NCI-H1092 (cell line): ENCODE measurements around the gene FANCL.
"Not testable (repeated sequence)": the region's sequence is repeated elsewhere in the genome, so short reads cannot be mapped to it uniquely, and the experiment has no call there.

Experiments used
- DNase-seq: peaks from one replicate; lab custom pipeline; 2025; lab: John Stamatoyannopoulos, UW

FANCL gene

DNA sequence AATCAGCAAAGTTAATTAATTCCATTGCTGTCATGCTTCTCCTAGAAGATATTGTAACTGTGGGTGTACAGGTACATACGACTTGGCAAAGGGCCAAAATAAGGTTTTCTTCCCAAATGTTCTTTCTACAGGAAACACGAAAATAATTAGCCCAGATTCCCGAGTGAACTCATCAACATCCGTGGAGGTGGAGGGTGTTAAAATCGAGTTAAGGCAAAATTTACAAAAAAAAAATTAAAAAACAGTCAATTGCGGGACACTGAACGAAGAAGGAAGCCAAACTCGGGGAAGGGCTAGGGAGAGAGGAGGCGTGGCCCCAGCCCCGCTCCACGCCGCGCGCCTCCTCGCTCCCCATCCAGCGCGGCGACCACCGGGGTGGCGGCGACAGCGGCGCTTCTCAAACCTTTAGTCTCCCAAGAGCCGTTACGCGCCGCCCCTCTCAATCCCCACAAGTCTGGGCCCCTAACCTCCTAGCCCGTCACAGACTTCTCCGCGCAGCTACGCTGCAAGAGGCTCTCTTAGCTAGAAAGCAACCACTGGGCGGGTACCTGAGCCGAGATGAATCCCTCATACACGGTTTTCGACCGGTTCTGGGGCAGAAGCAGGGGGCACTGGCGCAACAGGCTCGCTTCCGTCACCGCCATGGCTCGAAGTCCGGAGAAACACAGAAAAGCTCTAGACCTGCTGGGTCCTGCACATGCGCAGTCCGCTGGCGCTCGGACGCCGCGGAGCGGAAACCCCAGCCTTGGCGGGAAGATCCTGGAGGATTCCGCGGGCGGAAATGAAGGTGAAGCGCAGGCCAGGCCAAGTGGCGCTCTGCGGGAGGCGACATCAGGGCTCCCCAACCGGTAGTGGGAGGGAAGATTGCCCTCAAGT, at the start of gene FANCL:
TSS of gene FANCL (minus strand) at position 656 of the 876 bp plus-strand sequence. CDS start at position 644, 12 bp downstream.
- DNase-seq, result peak; percentile 86

DNA sequence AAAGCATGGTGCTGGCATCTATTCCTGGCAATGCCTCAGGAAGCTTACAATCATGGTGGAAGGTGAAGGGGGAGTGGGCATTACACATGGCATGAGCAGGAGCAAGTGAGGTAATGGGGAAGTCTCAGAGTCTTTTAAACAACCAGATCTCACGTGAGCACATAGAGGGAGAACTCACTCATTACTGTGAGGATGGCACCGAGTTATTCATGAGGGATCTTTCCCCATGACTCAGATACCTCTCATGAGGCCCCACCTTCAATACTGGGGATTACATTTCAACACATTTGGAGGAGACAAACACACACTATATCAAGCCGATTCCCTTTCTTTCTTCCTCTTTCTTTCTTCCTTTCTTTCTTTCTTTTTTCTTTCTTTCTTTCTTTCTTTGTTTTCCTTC, 47.9 kb upstream of the FANCL start:
- no peak for DNase-seq

DNA sequence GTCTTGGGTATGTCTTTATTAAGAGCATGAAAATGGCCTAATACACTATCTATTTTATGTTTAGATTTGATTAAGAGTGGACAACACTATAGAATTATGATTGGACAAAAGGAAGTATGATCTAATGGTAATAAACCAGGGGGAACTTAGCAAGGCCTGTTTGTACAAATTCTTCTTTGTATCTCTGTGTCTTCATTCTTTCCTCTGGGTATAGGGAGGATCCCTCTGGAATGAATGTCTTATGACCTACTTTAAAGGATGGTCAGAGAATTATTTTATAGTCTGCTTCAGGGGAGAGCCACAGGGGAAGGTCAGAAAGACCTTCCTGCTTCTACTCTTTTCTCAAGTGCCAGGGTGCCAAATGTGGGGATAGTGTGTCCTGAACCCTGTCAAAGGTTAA, 42.8 kb upstream of the FANCL start:
- DNase-seq, result no peak

DNA sequence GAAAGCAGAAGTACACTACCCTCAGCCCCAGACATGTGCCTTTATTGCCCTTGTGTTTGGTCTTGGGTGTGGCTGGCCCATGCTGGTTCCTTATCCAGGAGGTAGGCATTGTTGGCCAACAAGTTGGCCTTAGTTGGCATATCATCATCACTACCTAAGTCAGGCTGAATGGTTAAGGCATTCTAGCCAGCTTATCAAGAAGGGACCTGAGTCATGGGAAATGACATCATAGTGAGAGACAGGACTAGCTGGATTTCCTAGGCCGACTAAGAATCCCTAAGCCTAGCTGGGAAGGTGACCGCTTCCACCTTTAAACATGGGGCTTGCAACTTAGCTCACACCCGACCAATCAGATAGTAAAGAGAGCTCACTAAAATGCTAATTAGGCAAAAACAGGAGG, 34.0 kb upstream of the FANCL start:
- DNase-seq, result not testable (repeated sequence)

DNA sequence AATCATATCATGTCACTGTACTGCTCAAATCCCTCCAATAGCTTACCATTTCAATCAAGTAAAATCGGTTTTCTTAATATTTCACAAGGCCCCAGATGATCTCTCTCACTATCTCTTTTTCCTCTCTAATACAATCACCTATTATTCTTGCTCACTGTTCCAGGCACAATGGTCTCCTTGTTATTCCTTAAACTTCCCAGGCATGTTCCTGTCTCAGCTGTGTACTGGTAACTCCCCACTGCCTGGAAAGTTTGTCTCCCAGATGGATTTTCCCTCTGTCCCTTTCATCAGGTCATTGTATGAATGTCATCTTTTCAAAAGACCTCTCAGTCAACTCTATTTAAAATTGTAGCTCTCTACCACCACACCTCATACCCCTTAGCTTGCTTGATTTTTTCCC, 30.7 kb upstream of the FANCL start:
- no peak for DNase-seq

DNA sequence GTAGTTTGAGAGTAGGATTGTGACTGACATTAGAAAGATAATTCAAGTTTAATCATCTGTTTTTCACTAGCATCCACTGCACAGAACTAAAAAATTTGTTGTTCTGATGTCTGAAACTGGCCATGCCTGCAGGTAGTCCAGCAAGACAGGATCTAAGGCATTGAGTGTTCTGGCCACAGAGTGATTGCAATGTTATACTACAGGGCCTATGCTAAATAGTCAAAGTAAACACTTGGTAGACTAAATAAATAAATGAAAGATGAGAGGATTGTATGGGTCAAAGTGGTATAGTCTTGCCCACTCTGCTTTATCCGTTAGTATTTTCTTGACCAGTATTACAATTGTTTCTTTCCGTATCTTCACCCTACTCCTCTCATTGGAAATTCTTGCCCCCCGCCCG, 27.6 kb upstream of the FANCL start:
- DNase-seq, result no peak

DNA sequence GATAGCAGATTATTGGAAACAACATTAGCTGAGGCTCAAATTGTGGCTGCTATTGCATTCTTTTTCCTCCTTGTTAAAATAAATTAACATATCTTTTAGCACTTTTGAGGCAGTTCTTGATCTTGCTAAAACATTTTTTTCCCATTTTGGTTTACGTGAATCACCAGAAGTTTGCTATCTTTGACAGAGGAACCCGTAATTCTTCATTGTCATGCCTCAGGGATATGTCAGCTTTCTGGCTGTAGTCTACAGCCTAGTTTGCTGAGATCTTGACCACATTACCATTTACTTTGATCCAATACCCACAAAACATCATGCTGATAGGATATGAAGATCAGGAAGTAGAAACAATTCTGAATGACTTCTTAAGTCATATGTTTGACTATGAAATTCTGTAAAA, 25.1 kb upstream of the FANCL start:
- DNase-seq, result no peak

DNA sequence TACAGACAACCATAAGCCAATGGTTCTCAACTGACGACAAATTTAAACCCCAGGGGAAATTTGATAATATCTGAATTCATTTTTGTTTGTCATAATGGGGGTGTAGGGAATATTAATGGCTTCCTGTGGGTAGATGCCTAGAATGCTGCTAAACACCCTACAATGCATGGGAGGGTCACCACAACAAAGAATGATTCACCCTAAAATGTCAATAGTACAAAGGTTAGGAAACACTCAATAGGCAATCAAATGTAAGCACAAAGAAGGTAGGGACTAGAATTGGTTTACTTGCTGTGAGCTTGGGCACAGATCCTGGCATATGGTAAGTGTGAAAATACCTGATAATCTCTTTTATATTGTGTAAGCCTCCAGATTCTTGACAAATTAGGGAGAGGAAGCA, 20.1 kb upstream of the FANCL start:
- DNase-seq, result no peak

DNA sequence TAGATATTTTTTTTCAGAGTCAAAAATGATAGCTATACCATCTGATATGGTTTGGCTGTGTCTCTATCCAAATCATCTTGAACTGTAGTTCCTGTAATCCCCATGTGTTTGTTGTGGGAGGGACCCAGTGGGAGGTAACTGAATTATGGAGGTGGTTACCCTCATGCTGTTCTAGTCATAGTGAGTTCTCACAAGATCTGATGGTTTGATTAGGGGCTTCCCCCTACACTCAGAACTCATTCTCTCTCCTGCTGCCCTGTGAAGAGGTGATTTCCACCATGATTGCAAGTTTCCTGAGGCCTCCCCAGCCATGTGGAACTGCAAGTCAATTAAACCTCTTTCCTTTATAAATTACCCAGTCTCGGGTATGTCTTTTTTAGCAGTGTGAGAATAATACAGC, 17.3 kb upstream of the FANCL start:
- DNase-seq, result not testable (repeated sequence)

DNA sequence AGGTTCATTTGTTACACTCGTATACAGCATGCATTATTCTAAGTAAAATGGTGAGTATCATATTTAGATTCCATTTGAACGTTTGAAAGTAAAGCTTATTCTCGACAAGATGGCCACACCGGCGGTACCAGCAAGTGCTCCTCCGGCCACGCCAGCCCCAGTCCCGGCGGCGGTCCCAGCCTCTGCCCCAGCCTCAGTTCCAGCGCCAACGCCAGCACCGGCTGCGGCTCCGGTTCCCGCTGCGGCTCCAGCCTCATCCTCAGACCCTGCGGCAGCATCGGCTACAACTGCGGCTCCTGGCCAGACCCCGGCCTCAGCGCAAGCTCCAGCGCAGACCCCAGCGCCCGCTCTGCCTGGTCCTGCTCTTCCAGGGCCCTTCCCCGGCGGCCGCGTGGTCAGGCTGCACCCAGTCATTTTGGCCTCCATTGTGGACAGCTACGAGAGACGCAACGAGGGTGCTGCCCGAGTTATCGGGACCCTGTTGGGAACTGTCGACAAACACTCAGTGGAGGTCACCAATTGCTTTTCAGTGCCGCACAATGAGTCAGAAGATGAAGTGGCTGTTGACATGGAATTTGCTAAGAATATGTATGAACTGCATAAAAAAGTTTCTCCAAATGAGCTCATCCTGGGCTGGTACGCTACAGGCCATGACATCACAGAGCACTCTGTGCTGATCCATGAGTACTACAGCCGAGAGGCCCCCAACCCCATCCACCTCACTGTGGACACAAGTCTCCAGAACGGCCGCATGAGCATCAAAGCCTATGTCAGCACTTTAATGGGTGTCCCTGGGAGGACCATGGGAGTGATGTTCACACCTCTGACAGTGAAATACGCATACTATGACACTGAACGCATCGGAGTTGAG, 10.4 kb upstream of the FANCL start:
- DNase-seq, result not testable (repeated sequence)

DNA sequence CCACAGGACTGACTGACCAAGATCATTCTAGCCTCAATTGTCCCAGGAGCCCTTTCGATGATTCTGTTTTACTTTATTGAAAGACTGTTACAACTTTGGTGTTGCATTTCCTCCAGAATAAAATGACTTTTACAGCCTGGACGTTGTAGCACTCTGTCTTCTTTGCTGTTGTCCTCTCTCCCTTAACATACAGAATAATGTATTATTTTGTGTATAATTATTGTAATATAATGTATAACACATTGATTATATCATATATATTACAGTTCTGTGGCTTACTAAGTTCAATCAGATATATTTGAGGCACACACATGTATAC, 380 bp upstream of the FANCL start:
- DNase-seq, result no peak

DNA sequence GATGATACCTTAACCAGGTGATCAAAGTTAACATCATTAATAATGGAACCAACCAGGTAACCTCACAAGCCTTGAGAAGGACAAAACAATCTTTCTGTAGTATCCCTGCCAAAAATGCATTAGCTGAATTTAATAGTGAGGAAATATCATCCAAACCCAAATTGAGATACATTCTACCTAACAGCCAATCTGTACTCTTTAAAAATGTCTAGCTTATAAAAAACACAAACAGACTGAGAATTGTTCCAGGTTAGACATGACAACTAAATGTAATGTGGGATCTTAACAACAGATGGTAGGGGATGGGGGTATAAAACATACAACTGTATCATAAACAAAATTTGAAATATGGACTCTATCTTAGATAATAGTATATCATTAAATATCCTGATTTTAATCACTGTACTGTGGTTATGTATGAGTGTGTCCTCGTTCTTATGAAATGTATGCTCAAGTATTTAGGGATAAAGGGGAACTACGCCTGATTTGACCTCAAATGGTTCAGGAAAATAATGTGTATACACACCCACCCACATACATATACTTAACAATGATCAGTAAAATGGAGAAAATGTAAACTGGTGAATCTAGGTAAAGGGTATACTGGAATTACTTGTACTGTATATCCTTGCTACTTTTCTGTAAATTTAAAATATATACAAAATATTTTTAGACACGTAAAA, 1.7 kb downstream of the FANCL start:
- no peak for DNase-seq

DNA sequence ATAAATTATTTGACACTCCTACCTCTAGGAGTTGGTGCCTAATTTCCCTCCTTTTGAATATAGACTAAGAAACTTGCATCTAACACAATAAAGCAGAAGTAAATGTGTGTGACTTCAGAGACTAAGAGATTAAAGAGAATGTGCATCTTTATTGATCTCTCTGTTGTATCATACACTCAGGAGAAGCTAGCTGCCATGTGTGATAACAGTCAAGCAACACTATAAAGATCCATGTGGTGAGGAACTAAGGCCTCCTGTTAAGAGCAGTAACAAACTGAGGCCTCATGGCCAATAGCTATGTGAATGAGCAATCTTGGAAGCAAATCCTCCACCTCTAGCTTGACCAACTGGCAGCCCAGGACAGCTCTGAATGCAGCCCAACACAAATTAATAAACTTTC, 3.4 kb downstream of the FANCL start:
- no peak for DNase-seq

DNA sequence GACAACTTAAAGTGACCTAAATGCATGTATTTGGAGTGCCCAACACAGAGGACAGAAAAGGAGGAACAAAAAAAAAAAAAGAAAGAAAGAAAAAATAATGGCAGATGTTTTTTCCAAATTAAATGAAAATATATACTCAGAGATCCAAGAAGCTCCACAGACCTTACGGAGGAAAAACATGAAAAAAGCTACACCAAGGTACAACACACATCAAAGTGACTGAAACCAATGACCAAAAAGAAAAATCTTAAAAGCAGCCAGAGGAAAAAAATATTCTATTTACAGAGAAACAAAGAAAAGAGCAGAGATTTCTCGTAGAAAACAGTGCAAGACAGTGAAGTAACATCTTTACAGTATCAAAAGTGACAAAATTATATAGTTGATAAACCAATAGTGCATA, 5.1 kb downstream of the FANCL start:
- DNase-seq, result no peak

DNA sequence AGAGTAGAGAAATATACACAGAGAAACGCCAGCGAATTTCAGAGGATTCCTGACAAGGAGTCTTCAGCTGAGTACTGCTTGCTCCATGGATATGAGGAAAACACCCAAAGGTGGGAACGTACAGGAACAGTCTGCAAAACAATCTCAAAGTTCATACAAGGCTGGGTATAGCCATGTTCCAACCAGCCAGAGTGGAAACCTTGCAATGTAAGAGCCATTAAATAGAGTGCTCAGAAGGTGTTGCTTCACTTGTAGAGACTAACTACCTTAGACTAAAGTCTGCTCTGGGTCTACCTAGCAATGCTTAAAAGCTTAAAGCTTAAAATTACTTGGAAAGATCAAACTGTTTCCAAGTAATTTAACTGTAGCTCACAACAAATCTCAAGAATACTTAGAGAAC, 6.0 kb downstream of the FANCL start:
- DNase-seq, result no peak

DNA sequence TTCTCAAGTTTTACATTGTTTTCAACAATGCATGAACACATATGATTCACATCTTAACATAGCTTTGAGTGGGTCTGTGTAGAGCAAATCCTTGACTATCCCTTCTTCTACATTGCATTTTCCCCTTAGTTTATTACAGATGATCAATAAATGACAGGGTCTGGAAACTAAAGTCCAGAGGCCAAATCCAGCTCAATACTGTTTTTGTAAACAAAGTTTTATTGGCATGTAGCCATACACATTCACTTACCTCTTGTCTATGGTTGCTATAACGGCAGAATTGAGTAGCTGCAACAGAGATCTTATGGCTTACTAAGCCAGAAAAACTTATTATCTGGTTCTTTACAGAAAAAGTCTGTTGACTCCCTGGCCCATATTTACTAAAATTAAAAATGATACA, 12.8 kb downstream of the FANCL start:
- no peak for DNase-seq

DNA sequence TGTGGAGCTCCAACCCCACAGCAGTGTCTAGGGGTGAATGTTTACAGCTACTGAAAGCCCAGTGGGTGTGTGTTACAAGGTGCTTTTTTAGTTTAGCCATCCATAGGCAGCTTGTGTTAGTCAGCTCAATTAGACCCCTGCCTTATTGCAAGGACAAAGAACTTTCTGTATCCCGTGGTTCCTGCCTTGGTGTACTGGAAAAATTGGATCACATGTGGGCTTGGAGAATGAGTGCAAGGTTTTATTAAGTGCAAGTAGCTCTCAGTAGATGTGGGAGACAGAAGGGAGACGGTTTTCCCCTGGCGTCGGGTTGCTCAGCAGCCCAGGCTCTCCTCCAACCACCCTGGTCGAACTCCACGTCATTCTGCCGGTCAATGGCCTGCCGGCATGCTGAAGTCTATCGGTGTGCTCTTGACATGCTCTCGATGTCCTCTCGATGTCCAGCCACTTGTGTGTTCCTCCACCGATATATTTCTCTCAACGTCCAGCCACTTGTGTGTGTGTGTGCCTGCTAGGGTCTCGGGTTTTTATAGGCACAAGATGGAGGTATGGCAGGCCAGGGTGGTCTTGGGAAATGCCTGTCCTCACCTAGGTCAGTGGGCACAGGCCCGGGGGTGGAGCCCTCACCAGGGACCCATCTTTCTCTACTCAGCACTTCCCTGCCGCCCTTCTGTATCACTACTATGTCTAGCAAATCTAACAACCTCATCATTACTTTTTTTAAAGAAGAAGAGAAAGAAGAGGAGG, 13.8 kb downstream of the FANCL start:
- no peak for DNase-seq

DNA sequence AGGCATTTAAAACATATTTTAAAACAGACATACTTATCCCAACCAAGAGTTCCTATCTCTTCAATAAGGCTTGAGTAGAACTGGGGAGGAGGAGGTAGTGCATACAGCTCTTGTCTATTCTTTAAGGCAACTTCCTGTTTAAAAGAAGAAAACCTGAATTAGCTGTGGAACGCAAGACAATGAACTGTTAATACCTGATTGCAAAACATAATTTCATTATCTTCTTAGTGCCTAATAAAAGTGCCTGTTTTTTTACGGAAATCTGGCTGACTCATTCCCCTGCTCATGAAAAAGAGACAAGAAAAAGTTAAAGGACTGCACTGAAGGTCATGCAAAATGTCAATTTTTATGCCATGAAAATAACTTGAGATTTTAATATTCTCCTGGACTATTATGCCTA, 19.2 kb downstream of the FANCL start:
- DNase-seq, result no peak

DNA sequence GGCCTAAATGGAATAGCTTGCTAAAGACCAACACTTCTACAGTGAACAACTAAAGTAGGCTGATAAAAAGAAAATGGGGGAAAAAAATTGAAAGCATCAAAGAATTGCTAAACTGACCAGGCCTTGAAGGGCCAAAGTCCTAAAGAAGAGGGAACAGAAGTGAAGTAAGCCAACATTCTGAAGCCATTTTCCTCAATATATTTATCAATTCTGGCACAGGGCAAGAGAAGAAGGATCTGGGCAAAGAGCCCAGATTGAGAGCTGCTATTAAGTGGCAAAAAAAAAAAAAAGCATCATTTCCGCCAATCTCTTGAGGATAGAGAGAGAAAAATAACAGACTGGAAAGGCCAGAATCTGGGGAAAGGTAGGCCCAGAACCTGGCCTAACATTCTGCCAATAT, 25.7 kb downstream of the FANCL start:
- peak; percentile 32 for DNase-seq

DNA sequence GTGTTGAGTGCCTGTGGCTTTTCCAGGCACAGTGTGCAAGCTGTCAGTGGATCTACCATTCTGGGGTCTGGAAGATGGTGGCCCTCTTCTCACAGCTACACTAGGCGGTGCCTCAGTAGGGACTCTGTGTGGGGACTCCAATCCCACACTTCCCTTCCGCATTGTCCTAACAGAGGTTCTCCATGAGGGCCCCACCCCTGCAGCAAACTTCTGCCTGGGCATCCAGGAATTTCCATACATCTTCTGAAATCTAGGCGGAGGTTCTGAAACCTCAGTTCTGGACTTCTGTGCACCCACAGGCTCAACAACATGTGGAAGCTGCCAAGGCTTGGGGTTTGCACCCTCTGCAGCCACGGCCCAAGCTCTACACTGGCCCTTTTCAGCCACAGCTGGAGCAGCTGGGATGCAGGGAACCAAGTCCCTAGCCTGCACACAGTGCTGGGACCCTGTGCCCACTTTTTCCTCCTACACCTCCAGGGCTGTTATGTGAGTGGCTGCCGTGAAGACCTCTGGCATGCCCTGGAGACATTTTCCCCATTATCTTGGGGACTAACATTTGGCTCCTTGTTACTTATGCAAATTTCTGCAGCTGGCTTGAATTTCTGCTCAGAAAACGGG, 30.1 kb downstream of the FANCL start:
- not testable (repeated sequence) for DNase-seq

DNA sequence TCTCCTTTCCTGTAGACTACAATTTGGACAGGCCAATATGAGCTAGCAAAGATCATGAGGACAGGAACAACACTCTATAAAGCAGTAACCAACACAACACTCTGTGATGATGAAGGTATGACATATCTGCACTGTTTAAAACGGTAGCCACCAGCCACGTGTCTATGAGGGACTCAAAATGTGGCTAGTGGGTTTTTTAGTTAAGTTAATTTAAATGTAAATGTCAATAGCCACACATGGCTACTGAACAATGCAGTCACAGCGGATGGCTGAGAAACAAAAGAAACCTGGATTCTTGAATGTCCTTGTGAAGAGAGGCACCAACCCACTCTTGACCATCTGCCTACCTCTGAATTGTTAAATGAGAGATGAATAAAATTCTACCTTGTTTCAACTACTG, 33.9 kb downstream of the FANCL start:
- no peak for DNase-seq

DNA sequence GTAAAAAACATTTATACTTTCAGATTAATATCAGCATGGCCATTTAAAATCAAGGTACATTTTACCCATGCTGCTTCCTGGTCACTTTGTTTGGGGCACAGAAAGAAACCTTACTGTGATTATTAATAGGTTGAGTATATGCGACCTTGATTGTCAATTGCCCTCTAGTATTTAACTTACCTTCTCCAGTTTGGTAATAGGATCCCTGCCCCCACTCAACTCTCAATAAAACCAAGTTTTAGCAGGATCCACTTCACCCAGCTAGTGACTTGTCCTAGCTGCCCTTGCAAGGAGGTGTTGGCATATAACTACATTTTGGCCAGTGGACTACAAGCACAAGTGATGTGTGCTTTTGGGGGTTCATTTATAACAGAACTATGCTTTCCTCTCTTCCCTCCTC, 34.3 kb downstream of the FANCL start:
- DNase-seq, result no peak
